GM12872 (cell line): ENCODE data around the gene PPP2R5C.

Source experiments
- TF ChIP-seq, protein P1 (sequence below): IDR thresholded peaks from 3 replicates; pipeline ENCODE4 v1.5.1; 2011; ENCODE audit warnings: low read depth, mild to moderate bottlenecking, low read length, moderate library complexity; ENCODE audit not compliant: insufficient read depth

PPP2R5C gene

DNA sequence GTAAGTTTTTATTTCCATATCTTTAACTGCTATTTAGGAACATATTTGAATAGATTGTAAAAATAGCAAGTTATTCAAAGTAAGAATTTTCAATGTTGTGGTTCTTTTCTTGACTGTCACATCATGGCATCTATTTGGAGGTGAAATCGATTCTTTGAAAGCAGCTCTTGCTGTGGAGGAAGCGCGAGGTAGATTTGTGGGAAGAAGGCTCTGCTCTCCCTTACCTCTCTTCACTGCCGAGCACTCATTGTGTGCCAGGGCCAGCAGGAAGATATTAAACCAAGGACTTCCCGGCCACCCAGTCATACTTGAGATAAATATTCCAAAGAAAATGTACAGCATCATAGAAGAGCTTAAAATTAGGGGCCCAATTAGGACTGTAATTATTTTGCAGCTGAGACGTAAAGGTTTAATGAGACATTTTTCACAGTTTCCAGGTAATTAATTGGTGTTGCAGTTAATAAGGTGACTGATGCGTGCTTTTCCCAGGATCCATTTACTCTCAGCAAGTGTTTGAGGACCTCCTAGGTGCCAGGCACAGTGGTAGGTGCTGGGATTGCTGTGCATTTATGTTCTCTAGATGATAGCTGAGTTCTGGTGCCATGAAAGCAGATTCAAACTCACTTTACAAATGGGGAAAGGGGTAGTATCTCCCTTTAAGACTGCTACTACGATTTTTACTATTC lies 113.7 kb downstream of the PPP2R5C start:
- TF ChIP-seq, protein P1, sequence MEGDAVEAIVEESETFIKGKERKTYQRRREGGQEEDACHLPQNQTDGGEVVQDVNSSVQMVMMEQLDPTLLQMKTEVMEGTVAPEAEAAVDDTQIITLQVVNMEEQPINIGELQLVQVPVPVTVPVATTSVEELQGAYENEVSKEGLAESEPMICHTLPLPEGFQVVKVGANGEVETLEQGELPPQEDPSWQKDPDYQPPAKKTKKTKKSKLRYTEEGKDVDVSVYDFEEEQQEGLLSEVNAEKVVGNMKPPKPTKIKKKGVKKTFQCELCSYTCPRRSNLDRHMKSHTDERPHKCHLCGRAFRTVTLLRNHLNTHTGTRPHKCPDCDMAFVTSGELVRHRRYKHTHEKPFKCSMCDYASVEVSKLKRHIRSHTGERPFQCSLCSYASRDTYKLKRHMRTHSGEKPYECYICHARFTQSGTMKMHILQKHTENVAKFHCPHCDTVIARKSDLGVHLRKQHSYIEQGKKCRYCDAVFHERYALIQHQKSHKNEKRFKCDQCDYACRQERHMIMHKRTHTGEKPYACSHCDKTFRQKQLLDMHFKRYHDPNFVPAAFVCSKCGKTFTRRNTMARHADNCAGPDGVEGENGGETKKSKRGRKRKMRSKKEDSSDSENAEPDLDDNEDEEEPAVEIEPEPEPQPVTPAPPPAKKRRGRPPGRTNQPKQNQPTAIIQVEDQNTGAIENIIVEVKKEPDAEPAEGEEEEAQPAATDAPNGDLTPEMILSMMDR, result 0 out of 3 replicates have a peak, but pooled peaks have one; percentile 14

DNA sequence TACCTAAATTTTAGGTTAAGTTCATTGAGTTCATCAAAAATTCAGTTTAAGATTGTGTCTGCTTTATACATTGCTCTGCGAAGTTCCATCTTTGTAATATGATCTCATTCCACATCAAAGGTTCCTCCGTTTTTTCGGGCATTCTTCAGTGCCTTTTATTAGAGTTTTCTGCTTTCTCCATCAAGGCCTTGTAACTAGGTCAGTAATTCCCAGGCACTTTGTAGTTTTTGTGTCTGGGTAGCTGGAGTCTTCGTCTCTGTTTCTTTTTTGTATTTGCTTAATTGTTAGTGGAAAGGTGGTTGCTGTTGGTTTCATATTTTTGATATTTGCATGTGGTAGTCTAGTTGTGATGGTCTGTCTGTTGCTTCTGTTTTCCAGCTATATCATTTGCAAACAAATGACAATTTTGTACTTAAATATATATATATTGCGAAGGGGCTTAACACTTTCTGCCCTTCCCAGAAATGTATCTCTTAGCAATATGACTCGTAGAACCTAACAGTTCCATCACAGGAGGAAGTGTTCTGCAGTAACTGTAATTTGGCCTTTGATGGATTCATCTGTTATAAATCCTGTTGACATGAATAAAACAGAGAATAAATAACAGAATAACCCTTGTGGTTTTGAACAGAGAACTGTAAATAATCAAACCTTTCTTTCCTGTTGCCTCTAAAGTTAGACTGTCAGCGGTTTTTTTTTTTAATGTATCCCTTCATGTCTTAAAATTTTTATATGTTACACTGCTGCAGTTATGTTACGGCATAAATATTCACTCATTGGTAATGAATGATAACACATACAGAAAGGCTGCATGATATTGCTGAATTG lies 114.4 kb downstream of the PPP2R5C start:
- TF ChIP-seq, protein P1, result no peak

DNA sequence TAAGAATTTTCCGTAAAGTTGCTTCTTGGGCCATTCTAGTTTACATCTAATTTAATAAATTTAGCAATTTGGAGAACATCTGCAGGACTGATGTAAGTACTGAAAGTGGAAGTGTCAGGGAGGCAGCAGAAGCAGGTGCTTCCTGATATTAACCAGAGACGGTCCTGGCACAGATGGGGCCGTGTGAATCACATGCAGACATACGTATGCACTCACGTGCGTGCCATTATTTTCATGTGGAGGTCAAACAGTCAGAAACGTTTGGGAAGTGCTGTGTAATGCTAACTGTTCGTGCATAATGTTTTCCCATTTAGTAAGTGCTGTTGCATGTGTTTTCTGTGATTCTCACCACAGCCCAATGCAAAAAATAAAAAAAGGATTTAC lies 115.0 kb downstream of the PPP2R5C start:
- TF ChIP-seq, protein P1, result no peak

DNA sequence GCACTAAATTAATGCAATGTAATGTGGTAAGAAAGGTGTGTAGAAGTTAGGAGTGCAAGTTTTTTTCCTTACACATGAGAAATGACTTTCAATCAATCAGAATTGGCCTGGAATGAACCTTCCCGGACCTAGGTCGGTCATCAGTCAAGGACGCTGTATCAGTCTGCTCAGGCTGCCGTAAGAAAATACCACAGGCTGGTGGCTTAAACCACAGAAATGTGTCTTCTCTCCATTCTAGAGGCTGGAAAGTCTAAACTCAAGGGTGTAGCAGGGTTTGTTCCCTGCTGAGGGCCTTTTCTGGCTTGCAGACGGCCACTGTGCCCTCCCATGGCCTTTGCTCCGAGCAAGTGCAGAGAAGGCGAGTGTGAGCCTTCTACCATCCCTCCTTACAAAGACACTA lies 116.3 kb downstream of the PPP2R5C start:
- TF ChIP-seq, protein P1, result no peak

DNA sequence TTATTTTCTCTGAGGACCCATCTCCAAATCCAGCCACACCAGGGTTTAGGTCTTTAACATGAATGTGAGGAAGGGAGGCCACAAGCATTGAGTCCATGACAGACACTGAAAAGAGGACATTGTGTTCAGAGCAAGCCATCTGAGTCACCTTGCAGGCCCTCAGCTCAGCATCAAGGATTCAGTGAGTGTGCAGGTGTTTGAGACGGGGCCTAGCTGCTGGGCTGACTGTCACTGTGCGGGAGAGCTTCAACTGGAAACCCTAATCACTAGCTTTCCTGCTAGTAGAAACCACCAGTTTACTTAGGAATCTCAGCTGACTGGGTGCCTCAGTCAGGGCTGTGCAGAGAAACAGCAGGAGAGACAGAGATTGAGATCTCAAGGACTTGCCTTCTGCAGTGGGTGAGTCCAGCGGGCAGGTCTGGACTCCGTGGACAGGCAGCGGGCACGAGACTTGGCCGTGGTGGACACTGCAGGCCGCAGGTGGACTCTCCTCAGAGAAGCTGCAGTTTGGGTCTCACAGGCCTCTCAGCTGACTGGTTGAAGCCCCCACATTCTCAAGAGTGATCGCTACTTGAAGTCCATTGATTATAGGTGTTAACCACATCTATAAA lies 116.8 kb downstream of the PPP2R5C start:
- TF ChIP-seq, protein P1, result no peak

DNA sequence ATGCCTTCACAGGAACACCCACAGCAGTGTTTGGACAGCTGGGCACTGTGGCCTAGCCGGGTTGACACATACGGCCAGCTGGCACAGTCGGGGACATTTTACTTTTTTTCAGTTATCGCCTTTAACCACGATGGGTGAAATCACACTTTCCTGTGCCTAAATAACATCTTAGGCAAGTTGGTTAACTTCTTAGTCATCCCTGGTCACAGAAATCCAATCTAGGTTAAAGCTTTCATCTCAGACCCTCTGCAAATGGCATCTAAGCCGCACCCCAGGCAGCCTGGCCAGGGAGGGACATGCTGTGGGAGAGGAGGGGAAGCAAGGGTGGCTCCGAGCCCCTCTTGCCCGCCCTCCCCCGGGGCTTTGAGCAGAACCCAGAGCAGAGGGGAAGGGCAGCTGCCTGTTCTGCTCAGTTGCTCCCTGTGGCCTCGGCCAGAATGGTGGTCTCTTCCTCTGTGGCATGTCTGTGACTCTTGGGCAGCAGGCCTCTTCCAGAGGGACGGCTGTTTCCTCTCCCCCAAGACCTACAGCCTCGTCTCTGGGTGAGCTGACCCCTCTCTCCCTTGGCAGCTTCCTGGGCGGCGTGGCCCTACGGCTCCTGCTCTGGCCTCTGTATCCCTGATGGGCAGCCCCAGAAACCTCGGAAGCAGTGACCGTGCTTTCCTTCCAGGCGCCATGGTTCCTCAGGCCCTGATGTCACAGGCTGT lies 117.5 kb downstream of the PPP2R5C start:
- TF ChIP-seq, protein P1, result no peak
